IPS DF 19.7 (cell line): ENCODE data around the gene SLC25A25.
A peak's percentile ranks its signal among the peaks of the same experiment; 100 is the strongest.

Source experiments
- DNase-seq: peaks from one replicate; pipeline ENCODE4 v3.0.0-alpha.2; 2013; ENCODE audit warnings: low read depth, low spot score

The SLC25A25 gene

GRCh38 chr9:128072144-128073021 lies 4.4 kb downstream of the SLC25A25 start:
- DNase-seq, result no peak

DNA sequence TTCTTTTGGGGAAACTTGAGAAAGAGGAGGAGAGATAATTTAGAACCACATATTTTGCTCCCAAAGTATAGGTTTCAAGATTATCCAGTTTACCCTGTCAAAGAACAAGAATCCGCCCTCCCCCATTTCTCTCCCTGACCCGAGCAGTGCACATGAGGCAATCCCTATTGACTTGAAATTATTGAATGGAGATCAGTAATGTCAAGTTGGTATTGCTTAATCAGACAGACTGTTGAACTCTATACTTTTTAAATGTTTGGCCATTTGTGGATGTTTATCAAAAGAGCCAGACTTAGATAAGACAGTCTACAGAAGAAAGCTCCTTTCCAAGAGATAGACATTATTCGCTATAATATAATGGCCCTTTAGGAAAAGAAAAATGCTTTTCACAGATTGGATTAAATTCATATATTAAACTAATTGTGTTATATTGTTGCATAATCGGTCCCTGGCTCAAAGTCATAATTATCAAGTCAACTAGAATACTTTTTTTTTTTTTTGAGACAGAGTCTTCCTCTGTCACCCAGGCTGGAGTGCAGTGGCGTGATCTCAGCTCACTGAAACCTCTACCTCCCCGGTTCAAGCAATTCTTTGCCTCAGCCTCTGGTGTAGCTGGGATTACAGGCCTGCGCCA lies 5.3 kb downstream of the SLC25A25 start:
- DNase-seq, result no peak

GRCh38 chr9:128077847-128078503 lies 9.9 kb downstream of the SLC25A25 start:
- no peak for DNase-seq

GRCh38 chr9:128078504-128079434 lies 10.7 kb downstream of the SLC25A25 start:
- no peak for DNase-seq

GRCh38 chr9:128080206-128080605 lies 12.2 kb downstream of the SLC25A25 start:
- no peak for DNase-seq

DNA sequence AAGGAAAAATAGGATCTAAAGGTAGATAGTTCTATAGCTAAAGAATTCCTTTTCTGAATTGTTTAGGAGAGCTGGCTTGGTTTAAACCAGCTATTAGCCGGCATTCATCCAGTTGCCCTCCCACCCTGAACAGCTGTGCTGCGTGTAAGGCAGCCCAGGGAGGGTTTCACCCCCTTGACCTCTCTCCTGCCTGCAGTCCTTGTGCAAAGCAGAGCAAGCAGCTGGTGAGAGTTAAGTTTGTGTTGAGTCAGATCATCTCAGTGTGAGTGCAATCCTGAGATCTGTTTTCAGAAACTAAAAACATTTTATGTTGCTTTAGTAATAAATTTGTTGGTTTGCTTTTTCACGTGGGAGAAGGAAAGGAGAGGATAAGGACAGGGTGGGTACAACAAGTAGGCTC lies 13.0 kb downstream of the SLC25A25 start:
- DNase-seq, result no peak

- DNase-seq, result no peak
Measured at GRCh38 chr9:128082151-128082550, 14.1 kb downstream of the SLC25A25 start.

- DNase-seq, result no peak
Measured at GRCh38 chr9:128084746-128085145, 16.7 kb downstream of the SLC25A25 start.

DNA sequence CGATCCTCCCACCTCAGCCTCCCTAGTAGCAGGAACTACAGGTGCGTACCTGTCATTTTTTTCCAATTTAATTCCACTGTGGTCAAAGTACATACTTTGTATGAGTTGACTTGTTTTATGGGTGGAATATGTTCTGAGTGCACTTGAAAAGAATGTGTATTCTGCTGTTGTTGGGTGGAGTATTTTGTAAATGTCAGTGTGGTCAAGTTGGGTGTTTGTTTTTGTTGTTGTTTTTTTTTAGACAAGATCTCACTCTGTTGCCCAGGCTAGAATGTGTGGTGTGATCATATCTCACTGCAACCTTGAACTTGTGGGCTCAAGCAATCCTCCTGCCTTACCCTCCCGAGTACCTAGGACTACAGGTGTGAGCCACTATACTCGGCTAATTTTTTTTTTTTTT lies 17.9 kb downstream of the SLC25A25 start:
- DNase-seq, result no peak

GRCh38 chr9:128087262-128087661 lies 19.2 kb downstream of the SLC25A25 start:
- DNase-seq, result no peak

DNA sequence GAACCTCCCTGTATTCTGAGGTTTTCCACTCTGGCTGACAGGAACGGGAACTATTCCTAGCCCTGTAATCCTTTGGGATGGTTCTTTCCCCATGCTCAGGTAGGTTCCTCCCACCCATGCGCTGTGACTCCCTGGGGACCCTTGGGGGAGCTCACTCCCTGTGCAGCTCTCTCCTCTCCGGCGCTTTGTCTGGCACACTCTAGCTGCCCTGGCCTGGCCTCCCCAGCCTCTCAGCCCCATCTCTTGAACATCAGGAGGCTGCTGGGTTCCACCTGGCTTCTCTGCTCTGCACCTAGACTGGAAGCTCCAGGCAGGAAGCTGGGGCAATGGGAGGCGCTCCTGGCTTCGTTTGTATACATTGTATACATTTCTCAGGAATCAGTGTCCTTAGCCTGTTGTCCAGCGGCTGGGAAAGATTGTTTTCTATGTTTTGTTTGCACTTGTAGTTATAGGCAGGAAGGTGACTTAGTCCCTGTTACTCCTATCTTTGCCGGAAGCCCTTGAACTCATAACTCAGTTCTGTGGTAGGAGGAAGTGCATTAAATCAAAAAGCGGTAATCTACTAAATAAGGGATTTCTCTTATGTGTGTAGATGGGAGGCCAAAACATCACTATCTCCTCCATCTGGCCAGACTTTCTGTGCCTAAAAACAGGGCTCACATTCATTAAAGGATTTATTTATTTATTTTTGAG lies 20.4 kb downstream of the SLC25A25 start:
- DNase-seq, result no peak

GRCh38 chr9:128089299-128089698 lies 21.3 kb downstream of the SLC25A25 start:
- no peak for DNase-seq

DNA sequence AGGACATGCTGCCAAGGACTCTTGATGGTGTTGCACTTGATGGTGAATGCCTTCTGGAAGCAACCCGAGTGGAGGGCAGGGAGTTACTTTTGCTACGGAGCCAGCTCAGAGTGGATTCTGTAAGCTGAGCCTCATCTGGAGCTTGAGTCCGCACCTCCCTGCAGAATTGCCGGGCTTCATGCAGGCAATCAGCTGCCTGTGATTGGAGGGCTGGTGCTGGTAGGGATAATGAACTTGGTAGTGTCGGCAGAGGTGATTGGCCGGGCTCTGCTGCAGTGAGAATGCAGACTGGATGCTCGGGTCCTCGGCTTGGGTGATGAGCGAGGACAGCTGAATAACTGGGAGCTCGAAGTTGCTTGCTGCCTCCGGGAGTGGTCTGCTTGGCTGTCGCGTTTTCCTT lies 23.1 kb downstream of the SLC25A25 start:
- peak; percentile 80 for DNase-seq

DNA sequence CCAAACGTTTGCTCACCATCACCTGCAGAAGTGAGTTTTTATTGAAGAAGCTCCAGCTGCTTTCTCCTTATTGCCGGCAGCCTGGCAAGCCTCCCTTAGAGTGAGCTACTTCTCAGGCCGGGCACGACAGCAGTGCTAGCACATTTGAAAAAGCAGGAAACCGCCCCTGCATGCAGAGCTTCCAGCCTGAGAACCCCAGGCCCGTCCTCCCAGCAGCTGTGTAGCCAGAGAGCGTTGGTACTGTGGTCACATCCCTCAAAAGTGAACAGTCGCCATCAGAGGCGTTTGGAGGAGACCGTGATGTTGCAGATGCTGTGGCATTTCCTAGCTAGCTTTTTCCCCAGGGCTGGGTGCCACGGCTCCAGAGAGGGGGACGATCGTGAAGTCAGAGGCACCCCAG lies 23.5 kb downstream of the SLC25A25 start:
- DNase-seq, result no peak

DNA sequence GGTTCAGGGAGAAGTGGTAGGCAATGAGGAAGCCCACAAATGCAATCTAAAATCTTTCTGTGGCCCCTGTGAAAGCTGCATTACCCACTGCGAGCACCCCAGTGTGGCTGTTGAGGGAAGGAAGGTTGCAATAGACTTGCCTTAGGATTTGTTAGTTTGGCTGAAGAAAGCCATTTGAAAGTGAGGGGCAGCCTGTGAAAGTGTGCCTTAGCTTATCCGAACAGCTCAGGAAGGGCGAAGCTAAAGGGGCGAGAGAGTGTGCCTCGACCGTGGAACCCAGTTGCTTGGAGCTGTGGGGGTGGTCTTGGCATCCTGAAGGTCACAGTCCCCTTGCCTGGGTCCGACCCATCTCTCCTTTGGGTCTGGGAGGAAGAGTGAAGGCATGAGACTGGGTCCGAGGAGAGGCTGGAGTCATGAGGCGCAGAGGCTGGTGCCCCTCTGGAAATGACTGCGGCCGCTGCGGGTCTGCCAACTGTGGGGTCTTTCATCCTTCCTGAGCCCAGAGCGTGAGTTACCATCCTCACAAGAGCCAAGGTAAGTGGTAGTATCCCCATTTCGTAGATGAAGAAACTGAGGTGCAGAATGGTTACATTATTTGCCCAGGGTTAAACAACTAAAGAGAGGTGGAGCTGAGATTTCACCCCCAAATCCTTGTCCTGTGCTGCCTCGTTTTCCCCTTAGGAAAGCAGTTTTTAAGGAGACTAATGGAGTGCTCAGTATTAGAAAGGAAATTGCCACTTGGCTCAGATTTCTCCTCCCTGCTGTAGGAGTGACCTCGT lies 24.4 kb downstream of the SLC25A25 start:
- DNase-seq, result no peak

DNA sequence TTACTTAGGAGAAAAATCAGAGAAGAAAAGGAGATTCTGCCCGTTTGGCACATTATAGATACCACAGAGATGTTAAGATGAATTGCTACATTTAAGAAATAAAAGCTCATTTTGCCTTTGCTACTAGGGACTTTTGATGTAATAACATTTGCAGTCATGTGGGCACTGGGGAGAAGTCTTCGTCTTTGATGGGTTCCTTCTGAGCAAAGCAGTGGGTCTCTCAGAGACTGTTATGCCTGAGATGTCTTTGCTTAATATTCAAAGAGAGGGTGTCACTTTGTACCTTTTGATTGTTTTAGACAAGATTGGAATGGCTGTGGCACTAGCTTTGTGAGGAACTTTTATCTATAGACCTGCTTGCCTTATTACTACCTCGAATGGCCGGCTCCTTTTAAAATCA lies 25.0 kb downstream of the SLC25A25 start:
- DNase-seq, result no peak

- DNase-seq, result no peak
Measured at GRCh38 chr9:128094166-128094949, 26.3 kb downstream of the SLC25A25 start.

DNA sequence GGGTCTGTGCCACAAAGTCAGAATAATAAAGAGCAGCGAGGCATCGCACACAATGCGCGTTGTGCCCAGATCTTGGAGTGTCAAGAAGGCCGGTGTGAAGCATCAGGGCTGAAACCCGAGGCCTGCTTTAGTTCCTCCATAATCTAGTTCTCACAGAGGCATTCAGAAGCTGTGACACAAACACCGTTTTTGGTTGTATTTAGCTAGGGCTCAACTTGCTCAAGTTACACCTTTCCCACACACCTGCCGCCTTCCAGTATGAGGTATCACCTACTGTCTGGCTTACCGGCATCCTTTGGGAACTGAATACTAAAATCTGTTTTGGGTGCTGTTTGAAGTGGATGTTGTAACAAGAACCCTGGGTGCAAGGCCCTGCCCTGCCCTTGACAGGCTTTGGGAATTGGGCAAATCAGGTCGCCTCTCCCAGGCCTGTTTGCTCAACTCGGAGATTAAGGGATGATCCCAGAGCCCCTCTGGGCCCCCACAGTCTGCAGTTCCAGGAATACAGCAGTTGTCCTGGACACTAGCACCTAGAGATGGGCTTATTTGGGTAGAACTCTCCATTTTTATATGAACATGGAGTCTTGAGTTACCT lies 27.0 kb downstream of the SLC25A25 start:
- DNase-seq, result no peak
